ENCODE results near the gene DNAJC21. TPM values are rescaled to one million over a fixed set of nuclear protein-coding genes. Genes with fewer than 3 reads are reported as not detected.
A peak's percentile ranks its signal among the peaks of the same experiment; 100 is the strongest.
"Not testable (repeated sequence)": the region's sequence is repeated elsewhere in the genome, so short reads cannot be mapped to it uniquely, and the experiment has no call there.

The DNAJC21 gene
- total and polyA plus RNA-seq, 2 donors: 38.1 to 48.9 TPM

GRCh38 chr5:34905564-34905963 lies 23.8 kb upstream of the DNAJC21 start:
- no peaks in the 10 kb centered on the region for H3K36me3 ChIP-seq (ENCODE audit: insufficient read depth)
- DNase-seq (ENCODE audit: extremely low spot score): no peak
- no peaks in the 10 kb centered on the region for H3K4me1 ChIP-seq (ENCODE audit: insufficient read depth)
- no peak overlapping the region for H3K4me3 ChIP-seq (ENCODE audit: low read depth, low read length)
- no peak overlapping the region for H3K27ac ChIP-seq (ENCODE audit: low read depth)
- 78% methylated on average over 2 of the region's 2 CpGs for WGBS

- no peak overlapping the region for H3K27ac ChIP-seq (ENCODE audit: low read depth)
- no peaks in the 10 kb centered on the region for H3K36me3 ChIP-seq (ENCODE audit: insufficient read depth)
- DNase-seq (ENCODE audit: extremely low spot score): no peak
- no peak overlapping the region for H3K4me3 ChIP-seq (ENCODE audit: low read depth, low read length)
- WGBS: 43% methylated on average over 2 of the region's 2 CpGs
- no peaks in the 10 kb centered on the region for H3K4me1 ChIP-seq (ENCODE audit: insufficient read depth)
Observed at GRCh38 chr5:34913072-34913471, 16.3 kb upstream of the DNAJC21 start.

GRCh38 chr5:34914671-34915138 lies 14.7 kb upstream of the DNAJC21 start:
- no peak for DNase-seq (ENCODE audit: extremely low spot score)
- Histone ChIP-seq H3K4me3 (ENCODE audit: low read depth, low read length) (peak overlapping the region; percentile 90), H3K36me3 (ENCODE audit: insufficient read depth) (peaks cover 4% of the 10 kb centered on the region), H3K4me1 (ENCODE audit: insufficient read depth) (no peaks in the 10 kb centered on the region), H3K27ac (ENCODE audit: low read depth) (peak overlapping the region; percentile 2)
- 2% methylated on average over 20 of the region's 20 CpGs for WGBS

GRCh38 chr5:34915139-34915855 lies 14.1 kb upstream of the DNAJC21 start, which contains the start of the genes BRIX1 and RAD1:
Gene BRIX1, plus strand, starts transcription at chr5:34915711. Its CDS starts 28 bp downstream, at chr5:34915739.
Gene RAD1, minus strand, starts transcription at chr5:34915504. Its CDS starts 612 bp downstream, at chr5:34914892.
- no peaks in the 10 kb centered on the region for H3K4me1 ChIP-seq (ENCODE audit: insufficient read depth)

GRCh38 chr5:34915856-34916192 lies 13.5 kb upstream of the DNAJC21 start:
- WGBS: under 1% methylated on average over 20 of the region's 20 CpGs
- Histone ChIP-seq H3K27ac (ENCODE audit: low read depth) (peak overlapping the region; percentile 64), H3K4me1 (ENCODE audit: insufficient read depth) (no peaks in the 10 kb centered on the region), H3K4me3 (ENCODE audit: low read depth, low read length) (peak overlapping the region; percentile 90), H3K36me3 (ENCODE audit: insufficient read depth) (peaks cover 4% of the 10 kb centered on the region)
- DNase-seq (ENCODE audit: extremely low spot score): no peak

More at GRCh38 chr5:34915139-34915855, 14.1 kb upstream of the DNAJC21 start, which contains the start of the genes BRIX1 and RAD1:
- DNase-seq (ENCODE audit: extremely low spot score): peak; percentile 92
- WGBS: under 1% methylated on average over 67 of the region's 67 CpGs
- peaks cover 4% of the 10 kb centered on the region for H3K36me3 ChIP-seq (ENCODE audit: insufficient read depth)
- peak within 1 kb of the TSS; percentile 90 for H3K4me3 ChIP-seq (ENCODE audit: low read depth, low read length)
- peak within 1 kb of the TSS; percentile 79 for H3K27ac ChIP-seq (ENCODE audit: low read depth)

GRCh38 chr5:34916518-34916917 lies 12.8 kb upstream of the DNAJC21 start:
- 18% methylated on average over 6 of the region's 6 CpGs for WGBS
- Histone ChIP-seq H3K4me1 (ENCODE audit: insufficient read depth) (no peaks in the 10 kb centered on the region), H3K4me3 (ENCODE audit: low read depth, low read length) (peak overlapping the region; percentile 90), H3K36me3 (ENCODE audit: insufficient read depth) (peaks cover 4% of the 10 kb centered on the region), H3K27ac (ENCODE audit: low read depth) (no peak overlapping the region)
- no peak for DNase-seq (ENCODE audit: extremely low spot score)

GRCh38 chr5:34918025-34918424 lies 11.3 kb upstream of the DNAJC21 start:
- DNase-seq (ENCODE audit: extremely low spot score): no peak
- WGBS: 80% methylated on average over 4 of the region's 4 CpGs

GRCh38 chr5:34919077-34919476 lies 10.3 kb upstream of the DNAJC21 start:
- peaks cover 4% of the 10 kb centered on the region for H3K36me3 ChIP-seq (ENCODE audit: insufficient read depth)

More at GRCh38 chr5:34918025-34918424, 11.3 kb upstream of the DNAJC21 start:
- H3K4me1 ChIP-seq (ENCODE audit: insufficient read depth): no peaks in the 10 kb centered on the region
- H3K27ac ChIP-seq (ENCODE audit: low read depth): no peak overlapping the region
- H3K4me3 ChIP-seq (ENCODE audit: low read depth, low read length): no peak overlapping the region
- H3K36me3 ChIP-seq (ENCODE audit: insufficient read depth): peaks cover 4% of the 10 kb centered on the region

GRCh38 chr5:34923256-34923655 lies 6.1 kb upstream of the DNAJC21 start:
- 87% methylated on average over 9 of the region's 9 CpGs for WGBS
- not testable (repeated sequence) for H3K4me1 ChIP-seq (ENCODE audit: insufficient read depth); H3K4me3 ChIP-seq (ENCODE audit: low read depth, low read length); H3K36me3 ChIP-seq (ENCODE audit: insufficient read depth); H3K27ac ChIP-seq (ENCODE audit: low read depth); DNase-seq (ENCODE audit: extremely low spot score)

More at GRCh38 chr5:34919077-34919476, 10.3 kb upstream of the DNAJC21 start:
- DNase-seq (ENCODE audit: extremely low spot score): no peak
- Histone ChIP-seq H3K27ac (ENCODE audit: low read depth) (no peak overlapping the region), H3K4me1 (ENCODE audit: insufficient read depth) (no peaks in the 10 kb centered on the region), H3K4me3 (ENCODE audit: low read depth, low read length) (no peak overlapping the region)
- WGBS: 89% methylated on average over 4 of the region's 4 CpGs

- no peak for DNase-seq (ENCODE audit: extremely low spot score)
- no peak overlapping the region for H3K4me3 ChIP-seq (ENCODE audit: low read depth, low read length)
- no peaks in the 10 kb centered on the region for H3K4me1 ChIP-seq (ENCODE audit: insufficient read depth)
- 38% methylated on average over 3 of the region's 3 CpGs for WGBS
- peaks cover 3% of the 10 kb centered on the region for H3K36me3 ChIP-seq (ENCODE audit: insufficient read depth)
- no peak overlapping the region for H3K27ac ChIP-seq (ENCODE audit: low read depth)
Observed at GRCh38 chr5:34923694-34924461, 5.5 kb upstream of the DNAJC21 start.

GRCh38 chr5:34924462-34924765 lies 4.9 kb upstream of the DNAJC21 start:
- H3K36me3 ChIP-seq (ENCODE audit: insufficient read depth): no peaks in the 10 kb centered on the region
- no peak overlapping the region for H3K27ac ChIP-seq (ENCODE audit: low read depth)
- no peak overlapping the region for H3K4me3 ChIP-seq (ENCODE audit: low read depth, low read length)
- no peak for DNase-seq (ENCODE audit: extremely low spot score)
- H3K4me1 ChIP-seq (ENCODE audit: insufficient read depth): no peaks in the 10 kb centered on the region

- DNase-seq (ENCODE audit: extremely low spot score): no peak
- no peaks in the 10 kb centered on the region for H3K36me3 ChIP-seq (ENCODE audit: insufficient read depth)
- WGBS: 94% methylated on average over 3 of the region's 3 CpGs
- peaks cover 3% of the 10 kb centered on the region for H3K4me1 ChIP-seq (ENCODE audit: insufficient read depth)
- no peak overlapping the region for H3K4me3 ChIP-seq (ENCODE audit: low read depth, low read length)
- no peak overlapping the region for H3K27ac ChIP-seq (ENCODE audit: low read depth)
Observed at GRCh38 chr5:34926318-34926888, 3.0 kb upstream of the DNAJC21 start.

GRCh38 chr5:34927785-34928184 lies 1.6 kb upstream of the DNAJC21 start:
- WGBS: 92% methylated on average over 5 of the region's 5 CpGs
- no peaks in the 10 kb centered on the region for H3K36me3 ChIP-seq (ENCODE audit: insufficient read depth)
- peaks cover 3% of the 10 kb centered on the region for H3K4me1 ChIP-seq (ENCODE audit: insufficient read depth)
- no peak overlapping the region for H3K27ac ChIP-seq (ENCODE audit: low read depth)
- DNase-seq (ENCODE audit: extremely low spot score): no peak
- no peak overlapping the region for H3K4me3 ChIP-seq (ENCODE audit: low read depth, low read length)

- no peak for DNase-seq (ENCODE audit: extremely low spot score)
- WGBS: 94% methylated on average over 5 of the region's 5 CpGs
- H3K4me1 ChIP-seq (ENCODE audit: insufficient read depth): peaks cover 3% of the 10 kb centered on the region
- peaks cover under 1% of the 10 kb centered on the region for H3K36me3 ChIP-seq (ENCODE audit: insufficient read depth)
- H3K4me3 ChIP-seq (ENCODE audit: low read depth, low read length): no peak overlapping the region
- H3K27ac ChIP-seq (ENCODE audit: low read depth): no peak overlapping the region
Observed at GRCh38 chr5:34928267-34928666, 1.1 kb upstream of the DNAJC21 start.
